GM23248 (cell line): ENCODE results near the gene ZFP92.

Experiments used
- EZH2 ChIP-seq: fragments of 200-600 bp; sonication (generic); IDR thresholded peaks from 2 replicates; pipeline ENCODE4 v1.6.1; 2018; ENCODE audit warnings: antibody characterized with exemption, mild to moderate bottlenecking; ENCODE audit not compliant: insufficient read depth, poor library complexity, severe bottlenecking
- EZH2phosphoT487 ChIP-seq: fragments of 200-600 bp; sonication (generic); IDR thresholded peaks from 2 replicates; pipeline ENCODE4 v1.6.1; 2018; ENCODE audit warnings: antibody characterized with exemption, moderate library complexity, mild to moderate bottlenecking, low read depth; ENCODE audit not compliant: insufficient read depth

- TF ChIP-seq EZH2 (no peak), EZH2phosphoT487 (no peak)
Observed at GRCh38 chrX:153378607-153379006, 32.7 kb upstream of the ZFP92 start.
